Caco-2 (cell line): ENCODE measurements around the gene TAS2R20. TPM values are rescaled to one million over a fixed set of nuclear protein-coding genes. Genes with fewer than 3 reads are reported as not detected.

ENCODE experiments used
- BruUV-seq: library from RNA; stranded (reverse); fragments of 400-500 nt; replicated peaks from 2 replicates; lab custom pipeline; 2021; lab: Mats Ljungman, UMichigan
- CTCF ChIA-PET: fragments of 300-600 bp; sonication (Branson Sonifier 250); formaldehyde crosslinking; loops from one replicate; lab custom pipeline; 2022; ENCODE audit warnings: antibody characterized with exemption; lab: Charles Lee
- POLR2A ChIA-PET: fragments of 300-600 bp; sonication (Branson Sonifier 250); formaldehyde crosslinking; loops from one replicate; lab custom pipeline; 2022; ENCODE audit warnings: antibody characterized with exemption; lab: Charles Lee
- DNase-seq, 2 experiments: peaks; one replicate each; pipeline versions ENCODE4 v3.0.0 to v3.0.0-alpha.2; 2020 to 2022
- H3K27me3 ChIP-seq: replicated peaks from 2 replicates; pipeline ENCODE4 v1.6.0; 2011; ENCODE audit warnings: low read length; ENCODE audit not compliant: control insufficient read depth, insufficient read depth
- H3K36me3 ChIP-seq: 2 replicates; pipeline ENCODE4 v1.5.1; 2011; ENCODE audit warnings: low read length; ENCODE audit not compliant: control insufficient read depth, insufficient read depth
- H3K4me1 ChIP-seq: fragments of 250-450 bp; sonication (Bioruptor Pico); 2 replicates; pipeline ENCODE4 v1.5.1; 2020; ENCODE audit warnings: mild to moderate bottlenecking
- H3K4me3 ChIP-seq: 2 replicates; pipeline ENCODE4 v1.5.1; 2011; ENCODE audit warnings: low read depth, mild to moderate bottlenecking, control low read depth, low read length
- H3K9me3 ChIP-seq: fragments of 250-450 bp; sonication (Bioruptor Pico); 2 replicates; pipeline ENCODE4 v1.5.1; 2020; ENCODE audit warnings: mild to moderate bottlenecking, moderate library complexity
- H3K27ac Mint-ChIP-seq: one replicate; pipeline ENCODE4 v1.8.0; 2022; ENCODE audit warnings: mixed read lengths; ENCODE audit not compliant: unreplicated experiment
- H3K27me3 Mint-ChIP-seq: one replicate; pipeline ENCODE4 v1.8.0; 2022; ENCODE audit warnings: mixed read lengths; ENCODE audit not compliant: insufficient read depth, unreplicated experiment
- H3K36me3 Mint-ChIP-seq: one replicate; pipeline ENCODE4 v1.8.0; 2022; ENCODE audit warnings: mild to moderate bottlenecking, mixed read lengths; ENCODE audit not compliant: insufficient read depth, unreplicated experiment
- H3K4me1 Mint-ChIP-seq: one replicate; pipeline ENCODE4 v1.8.0; 2022; ENCODE audit warnings: low read depth, mixed read lengths; ENCODE audit not compliant: unreplicated experiment
- H3K4me3 Mint-ChIP-seq: one replicate; pipeline ENCODE4 v1.8.0; 2022; ENCODE audit warnings: mild to moderate bottlenecking, moderate library complexity, mixed read lengths; ENCODE audit not compliant: unreplicated experiment
- H3K9me3 Mint-ChIP-seq: one replicate; pipeline ENCODE4 v1.8.0; 2022; ENCODE audit warnings: mixed read lengths; ENCODE audit not compliant: unreplicated experiment
- intact Hi-C: fragments of 100-400 bp; cut with micrococcal nuclease; formaldehyde crosslinking; loops from one replicate; pipeline ENCODE4 v1.10.0; 2022; ENCODE audit not compliant: unreplicated experiment
- total RNA-seq: library from RNA; stranded (reverse); gene quantifications from 2 replicates; pipeline ENCODE4 v1.2.3, GENCODE V29; 2022
- TF ChIP-seq, protein P1 (sequence below), 2 experiments: fragments of 200-600 bp in 1 of 2; IDR thresholded peaks; 1 replicate in 1 of 2; 2 replicates in 1 of 2; pipeline versions ENCODE4 v1.5.1 to v1.8.0; 2011 to 2022; ENCODE audit warnings: antibody characterized with exemption in 1 of 2, control low read depth in 1 of 2, inconsistent platforms in 1 of 2, low read depth in 1 of 2, low read length in 1 of 2, mild to moderate bottlenecking in 1 of 2, moderate library complexity in 1 of 2; ENCODE audit not compliant: insufficient read depth in 1 of 2, severe bottlenecking in 1 of 2, unreplicated experiment in 1 of 2

The TAS2R20 gene
- total RNA-seq, 1 experiment from 2014 or later: 2.2 TPM

GRCh38 chr12:11007608-11008007 lies 9.5 kb upstream of the TAS2R20 start:
- H3K4me3 Mint-ChIP-seq: no peak overlapping the region
- intact Hi-C loops: no loop called here
- CTCF ChIA-PET: no interaction called here

DNA sequence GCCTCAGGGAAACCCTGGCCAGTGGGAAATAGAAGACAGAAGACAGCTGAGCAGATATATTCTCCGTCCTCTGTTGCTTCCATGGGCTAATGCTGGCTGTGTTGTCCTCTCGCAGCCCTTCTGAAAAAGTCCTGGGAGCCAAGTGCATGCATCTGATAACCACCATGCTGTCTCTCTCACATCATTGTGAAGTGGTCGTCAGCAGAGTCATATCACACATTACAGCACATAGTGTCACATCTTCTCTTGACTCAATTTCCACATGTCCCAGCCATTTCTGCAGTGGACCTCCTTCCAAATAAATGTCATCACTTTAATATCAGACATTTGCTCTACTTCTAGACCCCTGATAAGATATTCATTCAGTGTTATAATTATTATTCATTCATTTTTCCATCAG lies 3.8 kb downstream of the TAS2R20 start:
- TF ChIP-seq, protein P1, sequence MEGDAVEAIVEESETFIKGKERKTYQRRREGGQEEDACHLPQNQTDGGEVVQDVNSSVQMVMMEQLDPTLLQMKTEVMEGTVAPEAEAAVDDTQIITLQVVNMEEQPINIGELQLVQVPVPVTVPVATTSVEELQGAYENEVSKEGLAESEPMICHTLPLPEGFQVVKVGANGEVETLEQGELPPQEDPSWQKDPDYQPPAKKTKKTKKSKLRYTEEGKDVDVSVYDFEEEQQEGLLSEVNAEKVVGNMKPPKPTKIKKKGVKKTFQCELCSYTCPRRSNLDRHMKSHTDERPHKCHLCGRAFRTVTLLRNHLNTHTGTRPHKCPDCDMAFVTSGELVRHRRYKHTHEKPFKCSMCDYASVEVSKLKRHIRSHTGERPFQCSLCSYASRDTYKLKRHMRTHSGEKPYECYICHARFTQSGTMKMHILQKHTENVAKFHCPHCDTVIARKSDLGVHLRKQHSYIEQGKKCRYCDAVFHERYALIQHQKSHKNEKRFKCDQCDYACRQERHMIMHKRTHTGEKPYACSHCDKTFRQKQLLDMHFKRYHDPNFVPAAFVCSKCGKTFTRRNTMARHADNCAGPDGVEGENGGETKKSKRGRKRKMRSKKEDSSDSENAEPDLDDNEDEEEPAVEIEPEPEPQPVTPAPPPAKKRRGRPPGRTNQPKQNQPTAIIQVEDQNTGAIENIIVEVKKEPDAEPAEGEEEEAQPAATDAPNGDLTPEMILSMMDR (IDR thresholded peaks at IDR 0.05; ENCODE audit: insufficient read depth in 1 of 2, low read depth in 1 of 2, low read length in 1 of 2, severe bottlenecking in 1 of 2, unreplicated experiment in 1 of 2): no peak
- Histone ChIP-seq H3K4me1 (no peaks in the 10 kb centered on the region), H3K4me3 (no peak overlapping the region), H3K36me3 (no peaks in the 10 kb centered on the region; the same call in 1 of the 2 replicates), H3K9me3 (no peaks in the 10 kb centered on the region), H3K27me3 (no peaks in the 10 kb centered on the region)
- Mint-ChIP-seq H3K9me3 (peaks cover 16% of the 10 kb centered on the region), H3K4me3 (no peak overlapping the region), H3K27me3 (no peaks in the 10 kb centered on the region), H3K27ac (no peak overlapping the region), H3K4me1 (no peaks in the 10 kb centered on the region), H3K36me3 (no peaks in the 10 kb centered on the region)
- no TSS peak for BruUV-seq
- POLR2A ChIA-PET: no interaction called here
- intact Hi-C loops: no loop called here
- CTCF ChIA-PET: no interaction called here
- no peak for DNase-seq

More at GRCh38 chr12:11007608-11008007, 9.5 kb upstream of the TAS2R20 start:
- Mint-ChIP-seq H3K4me1 (no peaks in the 10 kb centered on the region), H3K36me3 (peaks cover 3% of the 10 kb centered on the region), H3K9me3 (no peaks in the 10 kb centered on the region), H3K27me3 (no peaks in the 10 kb centered on the region), H3K27ac (no peak overlapping the region)
- no peaks in the 10 kb centered on the region for H3K36me3 ChIP-seq
- DNase-seq: no peak
- H3K27me3 ChIP-seq: no peaks in the 10 kb centered on the region
- no peak overlapping the region for H3K4me3 ChIP-seq
- H3K4me1 ChIP-seq: no peaks in the 10 kb centered on the region
- no peaks in the 10 kb centered on the region for H3K9me3 ChIP-seq
- TF ChIP-seq, protein P1 (IDR thresholded peaks at IDR 0.05; ENCODE audit: insufficient read depth in 1 of 2, low read depth in 1 of 2, low read length in 1 of 2, severe bottlenecking in 1 of 2, unreplicated experiment in 1 of 2): no peak
- POLR2A ChIA-PET: no interaction called here
- no TSS peak for BruUV-seq

- intact Hi-C loops: no loop called here
- ChIA-PET POLR2A (no interaction called here), CTCF (no interaction called here)
- Mint-ChIP-seq H3K27ac (no peak overlapping the region), H3K36me3 (no peaks in the 10 kb centered on the region), H3K27me3 (no peaks in the 10 kb centered on the region), H3K9me3 (peaks cover 16% of the 10 kb centered on the region), H3K4me1 (no peaks in the 10 kb centered on the region), H3K4me3 (no peak overlapping the region)
- no peak for DNase-seq
- H3K4me1 ChIP-seq: no peaks in the 10 kb centered on the region
- TF ChIP-seq, protein P1 (IDR thresholded peaks at IDR 0.05; ENCODE audit: insufficient read depth in 1 of 2, low read depth in 1 of 2, low read length in 1 of 2, severe bottlenecking in 1 of 2, unreplicated experiment in 1 of 2): no peak
- H3K9me3 ChIP-seq: no peaks in the 10 kb centered on the region
- no TSS peak for BruUV-seq
- no peak overlapping the region for H3K4me3 ChIP-seq
- H3K27me3 ChIP-seq: no peaks in the 10 kb centered on the region
- no peaks in the 10 kb centered on the region; the same call in 1 of the 2 replicates for H3K36me3 ChIP-seq
Observed at GRCh38 chr12:10989107-10989506, 9.0 kb downstream of the TAS2R20 start.
